GM12872 (cell line): ENCODE results near the gene POLE.

Experiments
- CTCF ChIP-seq: IDR thresholded peaks from 3 replicates; pipeline ENCODE4 v1.5.1; 2011; ENCODE audit warnings: low read depth, mild to moderate bottlenecking, low read length, moderate library complexity; ENCODE audit not compliant: insufficient read depth

The POLE gene

GRCh38 chr12:132687211-132688164 lies at the start of gene POLE, which contains the start of gene PXMP2:
TSS of gene POLE (minus strand) at chr12:132687342. CDS start at chr12:132687315, 27 bp downstream.
TSS of gene PXMP2 (plus strand) at chr12:132687587. CDS start at chr12:132687671, 84 bp downstream.
- no peak for TF ChIP-seq CTCF

GRCh38 chr12:132736913-132737312 lies 49.8 kb upstream of the POLE start:
- TF ChIP-seq CTCF, result no peak

- TF ChIP-seq CTCF, result no peak
Measured at GRCh38 chr12:132736378-132736777, 49.2 kb upstream of the POLE start.

- TF ChIP-seq CTCF, result no peak
Measured at GRCh38 chr12:132735496-132735895, 48.4 kb upstream of the POLE start.

- TF ChIP-seq CTCF, result no peak
Measured at GRCh38 chr12:132734206-132734605, 47.1 kb upstream of the POLE start.

GRCh38 chr12:132731574-132731973 lies 44.4 kb upstream of the POLE start:
- TF ChIP-seq CTCF, result no peak

GRCh38 chr12:132730353-132730752 lies 43.2 kb upstream of the POLE start:
- no peak for TF ChIP-seq CTCF
